Right lobe of liver (tissue), 4 donors: ENCODE measurements around the gene APMAP.

Experiments used
- CTCF ChIP-seq, 4 donors: fragments of 200-600 bp in 3 of 4; fragments of 450-650 bp in 1 of 4; IDR thresholded peaks; one replicate each; pipeline versions ENCODE4 v1.5.1 to v1.8.0; 2016 to 2022; ENCODE audit warnings: antibody characterized with exemption in 4 of 4, mild to moderate bottlenecking in 2 of 4
- POLR2A ChIP-seq: fragments of 450-650 bp; IDR thresholded peaks from one replicate; pipeline ENCODE4 v1.6.1; 2017; ENCODE audit warnings: antibody characterized with exemption, mild to moderate bottlenecking
- donor health status: DM: no; HTN: no; CAD: no.
- donor health status: DM: no; HTN: no; CAD: no.
- donor health status: DM: no; HTN: yes; CAD: no.

GRCh38 chr20:25006431-25007167, 14.0 kb upstream of the APMAP start:
- TF ChIP-seq POLR2A (no peak), CTCF (IDR thresholded peaks at IDR 0.05) (no peak)
